Skeletal muscle satellite cell (primary cell): Measurements from ENCODE around the gene HOXB3.
"Not testable (repeated sequence)": the region's sequence is repeated elsewhere in the genome, so short reads cannot be mapped to it uniquely, and the experiment has no call there.

Experiments used
- H3K27me3 ChIP-seq: 2 replicates; pipeline ENCODE4 v1.7.0; 2013; ENCODE audit warnings: low read length; ENCODE audit not compliant: control insufficient read depth, insufficient read depth
- H3K36me3 ChIP-seq: 2 replicates; pipeline ENCODE4 v1.7.0; 2013; ENCODE audit warnings: mild to moderate bottlenecking, control low read depth, low read length; ENCODE audit not compliant: insufficient read depth
- H3K4me1 ChIP-seq: 2 replicates; pipeline ENCODE4 v1.7.0; 2013; ENCODE audit warnings: low read length; ENCODE audit not compliant: control insufficient read depth, insufficient read depth
- H3K4me2 ChIP-seq: 2 replicates; pipeline ENCODE4 v1.7.0; 2013; ENCODE audit warnings: mild to moderate bottlenecking, low read length
- H3K4me3 ChIP-seq: 2 replicates; pipeline ENCODE4 v1.7.0; 2013; ENCODE audit warnings: low read length
- H3K9ac ChIP-seq: 2 replicates; pipeline ENCODE4 v1.7.0; 2013; ENCODE audit warnings: mild to moderate bottlenecking, low read depth, low read length, moderate library complexity
- H3K9me3 ChIP-seq: replicated peaks from 2 replicates; pipeline ENCODE4 v1.7.0; 2013; ENCODE audit warnings: mild to moderate bottlenecking, control low read depth, low read length

Gene HOXB3

DNA sequence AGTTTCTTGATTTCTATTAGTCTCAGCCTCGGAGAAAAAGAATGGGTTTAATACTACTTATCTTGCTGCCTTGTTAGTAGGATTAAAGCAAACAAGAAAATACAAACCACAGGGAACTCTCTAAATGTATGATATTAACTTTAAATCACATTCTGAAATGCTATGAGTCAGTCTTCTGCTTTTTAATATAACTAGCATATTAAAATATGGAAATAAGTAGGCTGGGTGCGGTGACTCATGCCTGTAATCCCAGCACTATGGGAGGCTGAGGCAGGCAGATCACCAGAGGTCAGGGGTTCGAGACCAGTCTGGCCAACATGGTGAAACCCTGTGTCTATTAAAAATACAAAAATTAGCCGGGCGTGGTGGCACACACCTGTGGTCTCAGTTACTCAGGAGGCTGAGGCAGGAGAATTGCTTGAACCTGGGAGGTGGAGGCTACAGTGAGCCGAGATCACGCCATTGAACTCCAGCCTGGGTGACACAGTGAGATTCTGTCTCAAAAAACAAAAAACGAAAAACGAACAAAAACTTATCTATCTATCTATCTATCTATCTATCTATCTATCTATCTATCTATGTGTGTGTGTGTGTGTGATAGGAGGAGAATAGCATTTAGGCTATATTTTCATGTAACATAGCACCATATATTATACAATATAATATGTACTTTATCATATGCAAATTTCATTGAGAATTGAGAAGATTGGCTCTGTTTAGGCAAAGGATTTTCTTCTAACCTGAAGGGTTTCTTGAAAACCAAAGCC, 54.1 kb downstream of the HOXB3 start:
- not testable (repeated sequence) for H3K27me3 ChIP-seq, H3K4me3 ChIP-seq, H3K4me2 ChIP-seq, H3K9me3 ChIP-seq, H3K36me3 ChIP-seq
- peak overlapping the region; percentile 19 for H3K9ac ChIP-seq
- peaks cover 37% of the 10 kb centered on the region for H3K4me1 ChIP-seq

DNA sequence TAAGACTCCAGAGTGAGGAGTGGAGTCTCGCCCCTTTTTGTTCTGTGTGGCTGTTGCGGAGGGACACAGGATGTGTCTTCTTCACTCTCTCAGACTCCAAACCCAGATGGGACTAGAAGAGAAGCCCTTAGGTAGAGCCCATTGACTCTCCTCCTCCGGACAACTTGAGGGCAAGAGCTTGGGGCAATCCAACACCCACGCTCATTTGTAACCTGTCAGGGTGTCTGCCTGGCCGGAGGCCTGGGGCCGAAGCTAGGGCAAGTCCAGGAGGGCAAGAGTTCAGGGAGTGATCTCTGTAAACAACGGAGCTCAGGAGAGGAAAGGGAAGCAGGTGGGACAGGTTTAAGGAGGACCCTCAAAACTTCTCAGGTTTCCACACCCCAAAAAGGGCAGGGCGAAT, 57.8 kb downstream of the HOXB3 start:
- H3K4me2 ChIP-seq = no peak overlapping the region
- H3K36me3 ChIP-seq = no peaks in the 10 kb centered on the region
- no peak overlapping the region for H3K9ac ChIP-seq
- no peak overlapping the region for H3K4me3 ChIP-seq
- H3K4me1 ChIP-seq = peaks cover 11% of the 10 kb centered on the region
- no peaks in the 10 kb centered on the region for H3K27me3 ChIP-seq
- H3K9me3 ChIP-seq = no peaks in the 10 kb centered on the region

DNA sequence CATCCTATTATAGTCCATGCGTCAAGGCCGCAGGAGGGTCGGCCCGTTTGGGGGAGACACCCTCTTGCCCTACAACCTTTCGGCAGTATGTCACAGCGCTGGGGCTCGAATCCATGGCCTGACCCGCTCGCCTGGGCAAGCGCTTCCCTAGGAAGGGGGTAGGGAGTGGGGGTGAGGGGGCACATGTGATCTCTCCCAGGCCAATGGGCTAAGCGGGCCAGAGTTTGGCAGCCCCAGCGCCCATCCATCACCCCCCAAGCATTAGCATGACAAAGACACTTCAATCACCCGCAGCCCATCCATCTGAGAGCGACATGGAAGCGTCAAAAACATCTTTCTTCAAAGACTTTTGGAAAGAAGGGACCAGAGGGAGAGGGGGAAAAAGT, 59.2 kb downstream of the HOXB3 start, which contains the start of gene HOXB1:
Gene HOXB1, minus strand, starts transcription at position 125 of the 386 bp plus-strand sequence. Its CDS starts 107 bp downstream, at position 18.
- Histone ChIP-seq H3K36me3 (no peaks in the 10 kb centered on the region), H3K27me3 (no peaks in the 10 kb centered on the region), H3K9me3 (no peaks in the 10 kb centered on the region), H3K9ac (no peak within 1 kb of the TSS), H3K4me3 (no peak within 1 kb of the TSS), H3K4me1 (peaks cover under 1% of the 10 kb centered on the region), H3K4me2 (no peak within 1 kb of the TSS)

DNA sequence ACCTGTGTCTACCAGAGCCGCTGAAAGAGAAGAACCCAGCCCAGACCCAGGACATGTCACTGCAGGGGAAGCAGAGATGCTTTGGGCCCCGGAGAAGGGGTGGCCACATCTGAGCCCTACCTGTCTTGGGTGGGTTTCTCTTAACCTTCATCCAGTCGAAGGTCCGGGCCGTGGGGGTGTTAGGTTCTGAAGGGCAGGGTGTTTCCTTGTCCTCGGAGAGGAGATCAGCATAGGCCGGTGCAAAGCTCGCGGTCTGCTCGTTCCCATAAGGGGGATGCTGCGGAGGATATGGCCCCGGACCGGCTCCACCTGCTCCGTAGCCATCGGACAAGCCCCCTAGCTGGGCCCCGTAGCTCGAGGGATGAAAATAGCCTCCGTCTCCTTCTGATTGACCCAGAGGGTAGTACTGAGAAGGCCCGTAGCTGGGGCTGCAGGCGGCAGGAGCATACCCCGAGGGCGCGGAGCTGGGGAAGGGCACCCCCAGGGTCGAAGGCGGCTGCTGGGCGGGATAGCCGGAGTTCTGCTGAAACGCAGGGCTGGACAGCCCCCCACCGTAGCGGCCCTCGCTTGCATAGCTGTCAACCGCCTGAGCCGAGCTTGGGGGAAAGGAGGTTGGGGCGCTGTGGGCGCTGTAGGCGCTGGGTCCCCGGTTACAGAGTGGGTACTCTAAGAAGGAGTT, 59.7 kb downstream of the HOXB3 start:
- Histone ChIP-seq H3K36me3 (no peaks in the 10 kb centered on the region), H3K9me3 (no peaks in the 10 kb centered on the region), H3K9ac (no peak overlapping the region), H3K4me2 (no peak overlapping the region), H3K4me1 (no peaks in the 10 kb centered on the region), H3K4me3 (no peak overlapping the region), H3K27me3 (no peaks in the 10 kb centered on the region)

DNA sequence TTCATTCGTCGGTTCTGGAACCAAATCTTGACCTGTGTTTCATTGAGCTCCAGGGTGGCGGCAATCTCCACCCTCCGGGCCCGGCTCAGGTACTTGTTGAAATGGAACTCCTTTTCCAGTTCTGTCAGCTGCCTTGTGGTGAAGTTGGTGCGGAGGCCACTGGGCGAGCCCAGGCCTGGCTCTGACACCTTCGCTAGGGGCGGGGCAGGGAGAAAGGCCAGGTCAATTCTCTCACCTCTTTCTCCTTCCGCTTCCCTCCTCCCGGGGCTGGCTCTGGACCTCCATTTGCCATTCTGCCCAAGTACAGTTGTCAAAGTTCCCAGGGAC, 60.4 kb downstream of the HOXB3 start:
- Histone ChIP-seq H3K4me3 (no peak overlapping the region), H3K9me3 (no peaks in the 10 kb centered on the region), H3K27me3 (no peaks in the 10 kb centered on the region), H3K4me2 (no peak overlapping the region), H3K9ac (no peak overlapping the region), H3K36me3 (no peaks in the 10 kb centered on the region), H3K4me1 (no peaks in the 10 kb centered on the region)

DNA sequence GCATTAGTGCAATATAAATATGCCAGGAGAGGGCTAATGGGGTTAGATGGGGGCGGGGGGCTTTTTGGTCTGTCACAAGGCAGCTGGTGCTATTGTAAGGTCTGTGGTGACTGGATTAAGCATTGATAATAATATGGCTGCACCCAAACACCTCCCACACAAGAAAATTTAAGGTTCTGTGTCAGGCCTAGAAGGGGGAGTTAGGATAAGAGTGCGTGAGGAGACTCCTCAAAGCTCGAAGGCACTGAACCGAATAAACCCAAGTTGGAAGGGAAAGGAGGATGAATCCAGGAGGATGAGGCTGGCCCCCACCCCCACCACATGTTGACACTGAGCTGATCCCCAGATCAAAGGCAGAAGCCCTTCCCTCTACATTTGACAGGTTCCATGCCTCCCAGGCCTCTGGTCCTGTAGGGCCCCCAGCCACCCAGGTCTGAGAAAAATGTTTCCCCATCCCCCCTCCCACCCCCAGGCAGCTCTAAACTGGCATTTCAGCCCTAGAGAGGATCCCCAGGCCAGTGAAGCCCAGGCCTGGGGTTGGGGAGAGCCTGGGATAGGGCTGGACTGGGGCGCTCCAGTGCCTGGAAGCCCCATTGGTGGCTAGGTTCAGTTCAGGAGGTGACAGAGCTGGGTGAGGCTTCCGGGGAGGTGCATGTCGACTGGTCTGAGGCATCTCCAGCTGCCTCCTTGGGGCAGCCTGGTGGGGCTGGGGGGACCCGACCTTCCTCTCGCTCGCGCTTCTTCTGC, 60.9 kb downstream of the HOXB3 start:
- no peak overlapping the region for H3K4me2 ChIP-seq
- no peaks in the 10 kb centered on the region for H3K4me1 ChIP-seq
- no peaks in the 10 kb centered on the region for H3K27me3 ChIP-seq
- H3K4me3 ChIP-seq = no peak overlapping the region
- H3K9me3 ChIP-seq = no peaks in the 10 kb centered on the region
- no peak overlapping the region for H3K9ac ChIP-seq
- H3K36me3 ChIP-seq = no peaks in the 10 kb centered on the region

DNA sequence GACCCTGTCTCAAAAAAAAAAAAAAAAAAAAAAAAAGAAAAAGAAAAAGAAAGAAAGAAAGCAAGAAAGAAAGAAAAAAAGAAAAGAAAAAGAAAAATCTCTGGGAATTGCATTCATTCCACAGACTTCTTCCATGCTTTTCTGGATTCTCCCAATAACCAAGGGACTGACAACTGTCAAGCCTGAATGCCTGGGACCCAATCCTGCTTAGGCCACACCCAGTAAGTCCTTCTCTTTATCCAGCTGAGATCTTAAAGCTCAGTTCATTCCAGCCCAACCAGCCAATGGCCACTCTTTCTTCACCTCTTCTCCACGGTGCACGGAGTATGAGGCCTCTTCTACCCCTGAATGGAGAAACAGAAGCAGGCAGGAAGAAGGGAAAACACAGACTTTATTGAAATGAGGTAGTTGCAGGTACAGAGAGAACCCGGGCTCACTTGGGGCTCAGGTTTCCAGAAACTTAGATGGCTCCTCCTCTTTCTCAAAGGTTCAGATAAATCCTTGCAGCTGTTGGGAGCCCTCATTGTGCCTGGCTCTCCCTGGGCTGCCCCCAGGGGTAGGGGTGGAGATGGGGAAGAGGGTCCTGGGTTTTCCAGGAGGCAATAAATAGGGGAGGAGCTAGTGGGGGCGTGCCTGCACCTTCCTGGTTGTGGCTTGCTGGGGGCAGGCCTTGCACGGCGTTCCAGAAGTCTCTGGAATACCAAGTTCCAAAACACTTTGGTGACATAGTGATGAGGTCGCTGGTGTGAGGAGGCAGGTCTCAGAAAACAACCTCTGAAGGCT, 61.7 kb downstream of the HOXB3 start:
- H3K4me2 ChIP-seq = no peak overlapping the region
- H3K9ac ChIP-seq = no peak overlapping the region
- no peaks in the 10 kb centered on the region for H3K9me3 ChIP-seq
- no peaks in the 10 kb centered on the region for H3K36me3 ChIP-seq
- no peak overlapping the region for H3K4me3 ChIP-seq
- no peaks in the 10 kb centered on the region for H3K4me1 ChIP-seq
- no peaks in the 10 kb centered on the region for H3K27me3 ChIP-seq

DNA sequence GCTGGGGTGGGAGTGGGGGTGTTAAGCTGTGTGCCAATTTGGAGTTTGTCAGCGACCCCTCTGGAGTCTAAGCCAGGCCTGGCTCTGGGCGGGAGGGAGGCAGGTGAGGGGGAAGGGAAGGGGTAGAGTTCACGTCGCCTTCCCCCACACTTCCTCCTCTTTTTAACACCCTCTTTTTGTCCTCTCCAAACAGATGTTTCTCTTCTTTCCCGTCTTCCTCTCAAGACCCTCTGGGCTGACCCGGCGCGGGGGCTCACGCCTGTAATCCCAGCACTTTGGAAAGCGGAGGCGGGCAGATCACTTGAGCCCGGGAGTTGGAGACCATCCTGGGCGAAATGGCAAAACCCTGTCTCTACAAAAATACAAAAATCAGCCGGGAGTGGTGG, 62.5 kb downstream of the HOXB3 start:
- no peak overlapping the region for H3K4me2 ChIP-seq
- H3K36me3 ChIP-seq = no peaks in the 10 kb centered on the region
- no peaks in the 10 kb centered on the region for H3K27me3 ChIP-seq
- peaks cover 6% of the 10 kb centered on the region for H3K4me1 ChIP-seq
- no peak overlapping the region for H3K9ac ChIP-seq
- no peaks in the 10 kb centered on the region for H3K9me3 ChIP-seq
- H3K4me3 ChIP-seq = no peak overlapping the region

DNA sequence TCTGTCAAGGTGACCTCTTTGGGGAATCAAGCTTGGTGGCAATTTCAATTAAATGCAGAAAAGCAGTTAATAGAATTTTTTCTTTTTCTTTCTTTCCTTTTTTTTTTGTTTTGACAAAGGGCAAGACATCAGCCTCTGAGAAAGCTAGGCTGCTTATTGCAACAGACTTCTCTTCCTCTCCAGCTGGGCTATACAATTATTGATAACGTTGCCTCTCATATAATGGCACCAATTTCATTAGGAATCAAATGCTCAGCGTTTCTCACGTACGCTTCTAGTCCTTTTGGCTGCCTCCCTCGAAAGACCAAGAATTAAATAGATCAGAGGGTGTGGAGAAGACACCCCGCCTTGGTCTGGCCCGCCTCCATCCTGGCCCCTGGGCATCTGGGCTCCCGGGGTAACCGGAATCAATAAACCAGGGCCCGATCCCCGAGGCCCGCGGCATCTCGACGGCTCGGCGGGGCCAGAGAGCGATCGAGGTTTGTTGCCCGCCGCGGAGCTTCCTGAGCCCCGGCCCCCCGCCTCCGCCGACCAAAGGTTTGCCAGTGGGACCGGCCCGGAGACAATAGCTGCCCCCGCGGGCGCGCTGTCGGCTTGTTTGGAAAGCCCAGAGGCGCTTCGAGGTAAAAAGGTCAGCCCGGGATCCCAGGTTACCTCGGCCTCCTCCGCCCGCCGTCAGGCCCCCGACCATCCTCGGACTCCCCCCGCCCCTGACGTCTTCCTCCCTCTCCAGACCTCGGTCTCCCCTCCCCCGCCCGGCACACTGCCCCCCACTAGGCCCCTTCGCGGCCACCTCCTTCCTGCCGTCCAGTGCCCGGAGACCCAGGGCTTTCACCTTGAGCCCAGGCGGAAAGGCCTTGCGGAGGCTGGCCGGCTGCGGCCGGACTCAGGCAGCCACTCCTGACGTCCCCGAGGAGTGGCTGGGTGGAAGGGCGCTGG, 63.2 kb downstream of the HOXB3 start:
- H3K9me3 ChIP-seq = no peaks in the 10 kb centered on the region

DNA sequence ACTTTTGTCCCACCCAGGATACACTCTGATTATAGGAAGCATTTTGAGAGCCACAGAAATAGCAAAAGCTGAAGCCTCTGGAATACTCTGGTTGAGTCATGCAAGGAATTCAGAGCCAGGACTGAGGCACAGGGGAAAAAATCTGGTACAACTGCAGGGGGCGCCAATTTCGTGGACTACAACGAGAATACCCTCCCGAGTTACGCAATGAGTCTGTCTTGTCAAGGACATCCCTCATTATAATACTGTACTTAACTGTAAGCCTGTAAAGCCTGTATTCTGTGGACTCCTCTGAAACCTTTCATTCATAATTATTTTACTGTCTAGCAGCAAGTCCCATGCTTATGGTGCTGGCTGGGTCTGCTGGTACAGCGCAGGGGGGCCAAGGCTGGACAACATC, 67.0 kb downstream of the HOXB3 start:
- peaks cover 6% of the 10 kb centered on the region for H3K27me3 ChIP-seq
- H3K9ac ChIP-seq = no peak overlapping the region
- H3K4me2 ChIP-seq = no peak overlapping the region
- H3K36me3 ChIP-seq = no peaks in the 10 kb centered on the region
- H3K4me1 ChIP-seq = peaks cover 19% of the 10 kb centered on the region
- H3K9me3 ChIP-seq = no peaks in the 10 kb centered on the region
- no peak overlapping the region for H3K4me3 ChIP-seq

More for the DNA sequence above, 63.2 kb downstream of the HOXB3 start:
- Histone ChIP-seq H3K4me3 (no peak overlapping the region), H3K4me2 (no peak overlapping the region), H3K4me1 (peaks cover 13% of the 10 kb centered on the region), H3K9ac (no peak overlapping the region), H3K27me3 (no peaks in the 10 kb centered on the region), H3K36me3 (no peaks in the 10 kb centered on the region)
